Measurements from ENCODE around the gene MYO9B. TPM values are rescaled to one million over a fixed set of nuclear protein-coding genes. Genes with fewer than 3 reads are reported as not detected.

The MYO9B gene
- total RNA-seq, 1 experiment from 2014 or later = 103 TPM

DNA sequence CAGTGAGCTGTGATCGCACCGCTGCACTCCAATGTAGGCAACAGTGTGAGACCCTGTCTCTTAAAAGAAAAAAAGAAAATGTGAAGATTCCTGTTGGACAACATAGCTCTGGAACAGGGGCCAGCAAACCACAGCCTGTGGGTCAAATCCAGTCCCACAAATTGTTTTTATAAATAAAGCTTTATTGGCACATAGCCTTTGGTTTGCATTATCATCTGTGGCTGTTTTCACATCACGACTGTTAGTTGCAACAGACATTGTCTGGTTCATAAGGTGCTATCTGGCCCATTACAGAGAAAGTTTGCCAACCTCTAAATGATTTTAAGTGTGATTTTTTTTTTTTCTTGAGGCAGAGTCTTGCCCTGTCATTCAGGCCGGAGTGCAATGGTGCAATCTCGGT, 90.1 kb downstream of the MYO9B start:
- no peaks in the 10 kb centered on the region for H3K27me3 ChIP-seq (ENCODE audit: insufficient read depth, low read depth)
- DNase-seq = no peak
- H4K20me1 ChIP-seq (ENCODE audit: insufficient read depth) = no peaks in the 10 kb centered on the region
- no peak for TF ChIP-seq EZH2 (IDR thresholded peaks at IDR 0.05; ENCODE audit: low read depth)
- no peak for TF ChIP-seq CTCF (conservative IDR thresholded peaks at IDR 0.05)
- ChIA-PET CTCF (no interaction called here), POLR2A (ENCODE audit: unreplicated experiment) (no interaction called here)
- no peak overlapping the region for H2AFZ ChIP-seq
- no peaks in the 10 kb centered on the region; the same call in 1 of the 2 replicates for H3K9me3 ChIP-seq (ENCODE audit: insufficient read depth, low read depth)
- H3K4me2 ChIP-seq = no peak overlapping the region
- no peaks in the 10 kb centered on the region for H3K4me1 ChIP-seq (replicated peaks; ENCODE audit: insufficient read depth)
- intact Hi-C loops (cut with micrococcal nuclease; ENCODE audit: unreplicated experiment) = no loop called here
- peaks cover 12% of the 10 kb centered on the region for H3F3A ChIP-seq (ENCODE audit: insufficient read depth, low read depth)
- BruUV-seq (replicated peaks) = no TSS peak
- H3K27ac ChIP-seq = no peak overlapping the region
- H3K79me2 ChIP-seq (ENCODE audit: low read depth) = no peaks in the 10 kb centered on the region
- H3K36me3 ChIP-seq (ENCODE audit: low read depth) = peaks cover 15% of the 10 kb centered on the region
- no peaks in the 10 kb centered on the region for H3K9me2 ChIP-seq (ENCODE audit: insufficient read depth)
- no peak overlapping the region for H3K4me3 ChIP-seq

DNA sequence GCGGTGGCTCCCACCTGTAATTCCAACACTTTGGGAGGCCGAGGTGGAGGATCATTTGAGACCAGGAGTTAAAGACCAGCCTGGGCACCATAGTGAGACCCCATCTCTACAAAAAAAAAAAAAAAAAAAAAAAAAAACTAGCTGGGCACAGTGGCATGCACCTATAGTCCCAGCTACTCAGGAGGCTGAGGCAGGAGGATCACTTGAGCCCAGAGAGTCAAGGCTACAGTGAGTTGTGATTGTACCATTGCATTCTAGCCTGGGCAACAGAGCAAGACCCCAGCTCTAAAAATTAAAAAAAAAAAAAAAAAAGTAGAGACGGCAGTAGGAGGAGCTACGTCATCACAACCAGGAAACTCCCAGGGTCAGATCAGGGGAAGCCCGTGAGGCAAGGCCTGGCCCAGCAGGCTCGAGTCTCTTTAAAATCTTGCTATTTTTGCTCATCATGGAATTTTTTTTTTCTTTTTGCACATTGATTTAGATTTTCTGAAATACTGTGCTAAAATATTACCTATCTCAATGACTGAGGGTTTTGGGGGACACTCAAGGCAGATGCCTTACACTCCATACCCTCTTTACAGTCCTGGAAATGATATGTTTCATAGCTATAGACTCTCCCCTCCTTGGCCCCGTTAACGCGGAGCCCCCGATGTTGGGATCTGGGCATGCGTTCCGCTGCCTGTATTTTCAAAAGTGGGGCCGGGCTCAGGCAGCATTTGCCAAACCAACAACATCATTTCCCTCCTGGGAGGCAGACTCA, 95.1 kb downstream of the MYO9B start:
- no peak overlapping the region for H3K4me3 ChIP-seq
- H2AFZ ChIP-seq = no peak overlapping the region
- no peaks in the 10 kb centered on the region for H3K79me2 ChIP-seq (ENCODE audit: low read depth)
- H3K4me2 ChIP-seq = no peak overlapping the region
- no peaks in the 10 kb centered on the region for H3K27me3 ChIP-seq (ENCODE audit: insufficient read depth, low read depth)
- ChIA-PET CTCF (interaction anchor here (0.6 kb wide), 1 partner anchor 45 kb away, joined by 5 read pairs; no protein-coding TSS in a partner anchor), POLR2A (ENCODE audit: unreplicated experiment) (no interaction called here)
- no peak overlapping the region for H3K27ac ChIP-seq
- no peaks in the 10 kb centered on the region for H4K20me1 ChIP-seq (ENCODE audit: insufficient read depth)
- H3K9me2 ChIP-seq (ENCODE audit: insufficient read depth) = no peaks in the 10 kb centered on the region
- no peaks in the 10 kb centered on the region for H3K9me3 ChIP-seq (ENCODE audit: insufficient read depth, low read depth)
- peaks cover 16% of the 10 kb centered on the region; the same call in 1 of the 2 replicates for H3K36me3 ChIP-seq (ENCODE audit: low read depth)
- no TSS peak for BruUV-seq (replicated peaks)
- H3F3A ChIP-seq (ENCODE audit: insufficient read depth, low read depth) = peaks cover 14% of the 10 kb centered on the region; the same call in 1 of the 2 replicates
- peaks cover 11% of the 10 kb centered on the region for H3K4me1 ChIP-seq (replicated peaks; ENCODE audit: insufficient read depth)
- DNase-seq = no peak
- intact Hi-C loops (cut with micrococcal nuclease; ENCODE audit: unreplicated experiment) = no loop called here
- no peak for TF ChIP-seq CTCF (conservative IDR thresholded peaks at IDR 0.05)

- Histone ChIP-seq H3K4me2 (no peak overlapping the region), H3K36me3 (ENCODE audit: low read depth) (peaks cover 11% of the 10 kb centered on the region; the same call in 1 of the 2 replicates), H3K9me3 (ENCODE audit: insufficient read depth, low read depth) (no peaks in the 10 kb centered on the region), H3K4me1 (replicated peaks; ENCODE audit: insufficient read depth) (peaks cover 11% of the 10 kb centered on the region), H3K27ac (no peak overlapping the region), H3K79me2 (ENCODE audit: low read depth) (no peaks in the 10 kb centered on the region), H4K20me1 (ENCODE audit: insufficient read depth) (no peaks in the 10 kb centered on the region), H2AFZ (no peak overlapping the region), H3K4me3 (no peak overlapping the region), H3K9me2 (ENCODE audit: insufficient read depth) (no peaks in the 10 kb centered on the region), H3F3A (ENCODE audit: insufficient read depth, low read depth) (peaks cover 12% of the 10 kb centered on the region; the same call in 1 of the 2 replicates), H3K27me3 (ENCODE audit: insufficient read depth, low read depth) (no peaks in the 10 kb centered on the region)
- DNase-seq = no peak
- intact Hi-C loops (cut with micrococcal nuclease; ENCODE audit: unreplicated experiment) = no loop called here
- TF ChIP-seq CTCF (conservative IDR thresholded peaks at IDR 0.05) (no peak), EZH2 (IDR thresholded peaks at IDR 0.05; ENCODE audit: low read depth) (no peak)
- CTCF ChIA-PET = no interaction called here
- no TSS peak for BruUV-seq (replicated peaks)
- POLR2A ChIA-PET (ENCODE audit: unreplicated experiment) = no interaction called here
Observed at GRCh38 chr19:17171874-17172273, 96.3 kb downstream of the MYO9B start.

Data from PC-9 (cell line).